ENCODE data around the gene FLVCR1. TPM values are rescaled to one million over a fixed set of nuclear protein-coding genes. Genes with fewer than 3 reads are reported as not detected.

The FLVCR1 gene
- total RNA-seq, 6 donors from 2014 or later: 5.2 to 9.4 (median 8.3) TPM

DNA sequence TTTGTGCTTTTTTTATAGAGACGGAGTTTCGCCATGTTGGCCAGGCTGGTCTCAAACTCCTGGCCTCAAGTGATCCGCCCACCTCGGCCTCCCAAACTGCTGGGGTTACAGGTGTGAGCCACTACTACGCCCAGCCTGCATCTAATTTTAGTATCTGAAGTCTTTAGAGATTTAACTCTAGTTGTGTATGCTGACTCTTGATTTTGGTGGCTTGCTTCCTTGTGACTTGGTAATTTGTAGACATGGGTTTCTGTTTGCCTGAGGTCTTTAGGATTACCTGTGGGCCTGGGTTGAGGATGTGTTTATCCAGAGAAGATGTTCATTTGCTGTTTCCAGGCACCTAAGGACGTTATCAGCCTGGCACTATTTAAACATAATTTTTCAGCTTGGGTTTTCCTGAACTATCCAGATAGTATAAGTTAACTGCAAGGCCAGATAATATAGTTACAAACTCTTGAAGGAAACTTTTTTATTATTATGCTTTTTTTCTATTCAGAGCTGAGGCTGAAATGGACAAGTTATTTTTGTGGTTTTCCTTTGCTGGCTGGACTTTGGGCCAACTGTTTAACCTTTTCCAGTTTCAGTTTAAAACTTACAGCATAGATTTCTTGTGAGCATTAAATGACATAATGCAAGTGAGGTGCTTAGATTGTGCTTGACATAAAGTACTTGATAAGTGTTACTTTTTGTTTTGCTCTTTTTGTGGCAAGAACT lies 84.8 kb downstream of the FLVCR1 start:
- DNase-seq: no peak
- Histone ChIP-seq H3K36me3 (no peaks in the 10 kb centered on the region), H3K27ac (no peak overlapping the region), H3K9me3 (peaks cover 0 to 7% (median 3%) of the 10 kb centered on the region in 4 donors), H3K27me3 (no peaks in the 10 kb centered on the region), H3K4me3 (no peak overlapping the region), H3K4me1 (no peaks in the 10 kb centered on the region)
- WGBS, 2 donors: 82 to 86% methylated on average over 6 of the region's 6 CpGs
- TF ChIP-seq EP300 (IDR thresholded peaks at IDR 0.05) (no peak), POLR2A (IDR thresholded peaks at IDR 0.05) (no peak), POLR2AphosphoS5 (IDR thresholded peaks at IDR 0.05) (no peak)
- TF ChIP-seq, protein P1, sequence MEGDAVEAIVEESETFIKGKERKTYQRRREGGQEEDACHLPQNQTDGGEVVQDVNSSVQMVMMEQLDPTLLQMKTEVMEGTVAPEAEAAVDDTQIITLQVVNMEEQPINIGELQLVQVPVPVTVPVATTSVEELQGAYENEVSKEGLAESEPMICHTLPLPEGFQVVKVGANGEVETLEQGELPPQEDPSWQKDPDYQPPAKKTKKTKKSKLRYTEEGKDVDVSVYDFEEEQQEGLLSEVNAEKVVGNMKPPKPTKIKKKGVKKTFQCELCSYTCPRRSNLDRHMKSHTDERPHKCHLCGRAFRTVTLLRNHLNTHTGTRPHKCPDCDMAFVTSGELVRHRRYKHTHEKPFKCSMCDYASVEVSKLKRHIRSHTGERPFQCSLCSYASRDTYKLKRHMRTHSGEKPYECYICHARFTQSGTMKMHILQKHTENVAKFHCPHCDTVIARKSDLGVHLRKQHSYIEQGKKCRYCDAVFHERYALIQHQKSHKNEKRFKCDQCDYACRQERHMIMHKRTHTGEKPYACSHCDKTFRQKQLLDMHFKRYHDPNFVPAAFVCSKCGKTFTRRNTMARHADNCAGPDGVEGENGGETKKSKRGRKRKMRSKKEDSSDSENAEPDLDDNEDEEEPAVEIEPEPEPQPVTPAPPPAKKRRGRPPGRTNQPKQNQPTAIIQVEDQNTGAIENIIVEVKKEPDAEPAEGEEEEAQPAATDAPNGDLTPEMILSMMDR (IDR thresholded peaks at IDR 0.05): no peak
- ATAC-seq (ENCODE audit: low FRiP score in 2 of 2): no peak

DNA sequence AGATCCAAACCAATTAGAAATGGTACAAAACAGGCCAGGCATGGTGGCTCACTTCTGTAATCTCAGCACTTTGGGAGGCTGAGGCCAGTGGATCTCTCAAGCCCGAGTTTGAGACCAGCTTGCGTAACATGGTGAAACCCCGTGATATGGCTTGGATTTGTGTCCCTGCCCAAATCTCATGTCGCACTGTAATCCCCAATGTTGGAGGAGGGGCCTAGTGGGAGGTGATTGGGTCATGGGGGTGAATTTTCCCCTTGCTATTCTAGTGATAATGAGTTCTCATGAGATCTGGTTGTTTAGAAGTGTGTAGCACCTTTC lies 85.3 kb downstream of the FLVCR1 start:
- H3K4me3 ChIP-seq: no peak overlapping the region
- no peak for ATAC-seq (ENCODE audit: low FRiP score in 2 of 2)
- TF ChIP-seq, protein P1 (IDR thresholded peaks at IDR 0.05): no peak
- TF ChIP-seq POLR2AphosphoS5 (IDR thresholded peaks at IDR 0.05) (no peak), POLR2A (IDR thresholded peaks at IDR 0.05) (no peak), EP300 (IDR thresholded peaks at IDR 0.05) (no peak)
- WGBS, 2 donors: 68 to 74% methylated on average over 2 to 4 of the region's 4 CpGs
- no peaks in the 10 kb centered on the region for H3K36me3 ChIP-seq
- peaks cover 0 to 7% (median 3%) of the 10 kb centered on the region in 4 donors for H3K9me3 ChIP-seq
- H3K27ac ChIP-seq: no peak overlapping the region
- no peaks in the 10 kb centered on the region for H3K27me3 ChIP-seq
- no peak for DNase-seq
- no peaks in the 10 kb centered on the region for H3K4me1 ChIP-seq

DNA sequence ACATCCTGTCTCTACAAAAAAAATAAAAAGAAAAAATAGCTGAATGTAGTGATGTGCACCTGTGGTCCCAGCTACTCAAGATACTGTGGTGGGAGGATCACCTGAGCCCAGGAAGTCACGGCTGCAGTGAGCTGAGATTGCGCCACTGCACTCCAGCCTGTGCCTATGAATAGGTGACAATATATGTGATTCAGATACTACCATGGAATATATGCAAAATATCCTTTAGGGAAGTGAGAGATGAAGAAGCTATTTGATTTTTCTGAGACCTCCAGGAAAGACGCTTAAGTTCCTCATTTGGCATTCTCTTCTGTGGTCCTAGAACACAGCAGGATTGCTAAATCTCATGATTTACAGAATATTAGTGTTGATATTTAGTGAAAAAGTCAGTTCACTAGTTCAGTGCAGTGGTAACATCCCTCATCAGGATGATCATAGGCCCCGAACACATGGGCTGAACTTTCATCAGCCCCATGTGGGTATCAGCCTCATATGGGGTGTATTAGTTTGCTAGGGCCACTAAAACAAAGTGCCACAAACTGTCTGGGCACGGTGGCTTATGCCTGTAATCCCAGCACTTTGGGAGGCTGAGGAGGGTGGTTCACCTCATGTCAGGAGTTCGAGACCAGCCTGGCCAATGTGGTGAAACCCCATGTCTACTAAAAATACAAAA lies 86.3 kb downstream of the FLVCR1 start:
- ATAC-seq (ENCODE audit: low FRiP score in 2 of 2): no peak
- WGBS, 2 donors: 77 to 83% methylated on average over 6 of the region's 6 CpGs
- no peaks in the 10 kb centered on the region for H3K27me3 ChIP-seq
- H3K4me3 ChIP-seq: no peak overlapping the region
- H3K4me1 ChIP-seq: no peaks in the 10 kb centered on the region
- no peak for TF ChIP-seq POLR2AphosphoS5 (IDR thresholded peaks at IDR 0.05)
- TF ChIP-seq, protein P1 (IDR thresholded peaks at IDR 0.05): no peak
- no peak for TF ChIP-seq POLR2A (IDR thresholded peaks at IDR 0.05)
- TF ChIP-seq EP300 (IDR thresholded peaks at IDR 0.05): no peak
- no peak for DNase-seq
- H3K36me3 ChIP-seq: no peaks in the 10 kb centered on the region
- no peak overlapping the region for H3K27ac ChIP-seq
- peaks cover 0 to 7% (median 3%) of the 10 kb centered on the region in 4 donors for H3K9me3 ChIP-seq

DNA sequence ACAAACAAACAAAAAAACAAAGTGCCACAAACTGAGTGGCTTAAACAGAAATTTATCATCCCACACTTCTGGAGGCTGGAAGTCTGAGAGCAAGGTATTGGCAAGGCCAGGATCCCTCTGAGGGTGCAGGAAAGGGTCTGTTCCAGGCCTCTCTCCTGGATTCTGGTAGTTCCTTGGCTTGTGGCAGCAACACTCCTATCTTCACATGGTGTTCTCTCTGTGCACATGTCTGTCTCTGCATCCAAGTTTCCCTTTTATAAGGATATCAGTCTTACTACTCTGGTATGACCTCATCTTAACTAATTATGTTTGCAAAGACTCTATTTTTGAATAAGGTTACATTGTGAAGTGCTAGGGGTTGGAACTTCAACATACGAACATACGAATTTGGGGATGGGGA lies 87.0 kb downstream of the FLVCR1 start:
- H3K4me1 ChIP-seq: peaks cover 0 to 4% (median 3%) of the 10 kb centered on the region in 4 donors
- H3K36me3 ChIP-seq: no peaks in the 10 kb centered on the region
- WGBS, 2 donors: 85 to 91% methylated on average over 2 of the region's 2 CpGs
- TF ChIP-seq, protein P1 (IDR thresholded peaks at IDR 0.05): no peak
- TF ChIP-seq POLR2AphosphoS5 (IDR thresholded peaks at IDR 0.05) (no peak), POLR2A (IDR thresholded peaks at IDR 0.05) (no peak), EP300 (IDR thresholded peaks at IDR 0.05) (no peak)
- no peak for DNase-seq
- no peak overlapping the region for H3K4me3 ChIP-seq
- no peak for ATAC-seq (ENCODE audit: low FRiP score in 2 of 2)
- peaks cover 0 to 5% (median 2%) of the 10 kb centered on the region in 4 donors for H3K9me3 ChIP-seq
- H3K27me3 ChIP-seq: peaks cover 0 to under 1% (median 0%) of the 10 kb centered on the region in 4 donors
- H3K27ac ChIP-seq: no peak overlapping the region

Measured in upper lobe of left lung (tissue), 6 donors.